Loucy (cell line): ENCODE data around the gene ADM5.
"Not testable (repeated sequence)": the region's sequence is repeated elsewhere in the genome, so short reads cannot be mapped to it uniquely, and the experiment has no call there.

ENCODE experiments used
- H2AFZ ChIP-seq: fragments of 200-600 bp; sonication (generic); 2 replicates; pipeline ENCODE4 v1.6.0; 2016; ENCODE audit warnings: antibody characterized with exemption, mild to moderate bottlenecking, low read length, moderate library complexity
- H3F3A ChIP-seq: fragments of 200-600 bp; 2 replicates; pipeline ENCODE4 v1.6.0; 2016; ENCODE audit warnings: antibody characterized with exemption, low read depth, mild to moderate bottlenecking
- H3K27me3 ChIP-seq: fragments of 200-600 bp; sonication (generic); 2 replicates; pipeline ENCODE4 v1.6.1; 2014; ENCODE audit warnings: low read length, mild to moderate bottlenecking; ENCODE audit not compliant: insufficient read depth, poor library complexity, severe bottlenecking
- H3K36me3 ChIP-seq: fragments of 200-600 bp; sonication (generic); 2 replicates; pipeline ENCODE4 v1.6.1; 2016; ENCODE audit warnings: low read length; ENCODE audit not compliant: insufficient read depth
- H3K4me1 ChIP-seq: fragments of 200-600 bp; sonication (generic); 2 replicates; pipeline ENCODE4 v1.5.1; 2014; ENCODE audit warnings: low read length, mild to moderate bottlenecking; ENCODE audit not compliant: insufficient read depth, poor library complexity, severe bottlenecking
- H3K4me2 ChIP-seq: fragments of 200-600 bp; sonication (generic); 2 replicates; pipeline ENCODE4 v1.6.0; 2014; ENCODE audit warnings: antibody characterized with exemption, low read length, low read depth, mild to moderate bottlenecking; ENCODE audit not compliant: poor library complexity, severe bottlenecking
- H3K4me3 ChIP-seq: fragments of 200-600 bp; sonication (generic); 2 replicates; pipeline ENCODE4 v1.5.1; 2014; ENCODE audit warnings: low read length, mild to moderate bottlenecking, mixed read lengths; ENCODE audit not compliant: poor library complexity, severe bottlenecking
- H3K79me2 ChIP-seq: fragments of 200-600 bp; sonication (generic); 2 replicates; pipeline ENCODE4 v1.6.1; 2014; ENCODE audit warnings: low read length; ENCODE audit not compliant: insufficient read depth
- H3K9ac ChIP-seq: fragments of 200-600 bp; sonication (generic); 2 replicates; pipeline ENCODE4 v1.6.0; 2014; ENCODE audit warnings: mild to moderate bottlenecking, low read depth, low read length, moderate library complexity; ENCODE audit not compliant: poor library complexity, severe bottlenecking
- H3K9me2 ChIP-seq: fragments of 200-600 bp; sonication (generic); replicated peaks from 2 replicates; pipeline ENCODE4 v1.6.1; 2016; ENCODE audit warnings: low read depth, low read length, mixed read lengths
- H3K9me3 ChIP-seq: fragments of 200-600 bp; sonication (generic); 2 replicates; pipeline ENCODE4 v1.6.1; 2014; ENCODE audit warnings: mild to moderate bottlenecking, antibody characterized with exemption, low read length, low read depth; ENCODE audit not compliant: insufficient read depth
- H4K20me1 ChIP-seq: fragments of 200-600 bp; sonication (generic); 2 replicates; pipeline ENCODE4 v1.6.0; 2014; ENCODE audit warnings: antibody characterized with exemption, low read length, mild to moderate bottlenecking; ENCODE audit not compliant: insufficient read depth, poor library complexity, severe bottlenecking
- EZH2phosphoT487 ChIP-seq: fragments of 200-600 bp; IDR thresholded peaks from 2 replicates; pipeline ENCODE4 v1.6.1; 2018; ENCODE audit warnings: antibody characterized with exemption, mild to moderate bottlenecking, moderate library complexity, borderline replicate concordance
- TF ChIP-seq, protein P1 (sequence below): fragments of 200-600 bp; sonication (generic); conservative IDR thresholded peaks from 2 replicates; pipeline ENCODE4 v1.5.1; 2014; ENCODE audit warnings: mild to moderate bottlenecking, antibody characterized with exemption, low read length

Gene ADM5

DNA sequence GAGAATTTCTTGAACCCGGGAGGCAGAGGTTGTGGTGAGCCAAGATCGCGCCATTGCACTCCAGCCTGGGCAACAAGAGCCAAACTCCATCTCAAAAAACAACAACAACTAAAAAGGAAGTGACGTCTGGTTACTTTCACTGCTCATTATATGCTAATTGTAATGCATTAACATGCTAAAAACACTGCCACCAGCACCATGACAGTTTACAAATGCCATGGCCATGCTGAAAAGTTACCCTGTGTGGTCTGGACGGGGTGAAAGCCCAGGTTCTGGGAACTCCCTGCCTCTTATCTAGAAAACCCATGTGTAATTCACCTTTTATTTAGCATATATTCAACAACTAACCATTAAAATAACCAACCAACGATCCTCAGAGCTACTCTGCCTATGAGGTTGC lies 29.6 kb downstream of the ADM5 start:
- H3K36me3 ChIP-seq: no peaks in the 10 kb centered on the region
- TF ChIP-seq EZH2phosphoT487: no peak
- TF ChIP-seq, protein P1, sequence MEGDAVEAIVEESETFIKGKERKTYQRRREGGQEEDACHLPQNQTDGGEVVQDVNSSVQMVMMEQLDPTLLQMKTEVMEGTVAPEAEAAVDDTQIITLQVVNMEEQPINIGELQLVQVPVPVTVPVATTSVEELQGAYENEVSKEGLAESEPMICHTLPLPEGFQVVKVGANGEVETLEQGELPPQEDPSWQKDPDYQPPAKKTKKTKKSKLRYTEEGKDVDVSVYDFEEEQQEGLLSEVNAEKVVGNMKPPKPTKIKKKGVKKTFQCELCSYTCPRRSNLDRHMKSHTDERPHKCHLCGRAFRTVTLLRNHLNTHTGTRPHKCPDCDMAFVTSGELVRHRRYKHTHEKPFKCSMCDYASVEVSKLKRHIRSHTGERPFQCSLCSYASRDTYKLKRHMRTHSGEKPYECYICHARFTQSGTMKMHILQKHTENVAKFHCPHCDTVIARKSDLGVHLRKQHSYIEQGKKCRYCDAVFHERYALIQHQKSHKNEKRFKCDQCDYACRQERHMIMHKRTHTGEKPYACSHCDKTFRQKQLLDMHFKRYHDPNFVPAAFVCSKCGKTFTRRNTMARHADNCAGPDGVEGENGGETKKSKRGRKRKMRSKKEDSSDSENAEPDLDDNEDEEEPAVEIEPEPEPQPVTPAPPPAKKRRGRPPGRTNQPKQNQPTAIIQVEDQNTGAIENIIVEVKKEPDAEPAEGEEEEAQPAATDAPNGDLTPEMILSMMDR: no peak
- no peaks in the 10 kb centered on the region for H3K27me3 ChIP-seq
- no peak overlapping the region for H3K4me3 ChIP-seq
- H3K79me2 ChIP-seq: no peaks in the 10 kb centered on the region
- H3K9ac ChIP-seq: no peak overlapping the region
- no peaks in the 10 kb centered on the region for H4K20me1 ChIP-seq
- H2AFZ ChIP-seq: no peak overlapping the region
- no peaks in the 10 kb centered on the region for H3K9me3 ChIP-seq
- H3K4me1 ChIP-seq: no peaks in the 10 kb centered on the region
- H3K4me2 ChIP-seq: no peak overlapping the region
- H3K9me2 ChIP-seq: no peaks in the 10 kb centered on the region
- no peaks in the 10 kb centered on the region for H3F3A ChIP-seq

DNA sequence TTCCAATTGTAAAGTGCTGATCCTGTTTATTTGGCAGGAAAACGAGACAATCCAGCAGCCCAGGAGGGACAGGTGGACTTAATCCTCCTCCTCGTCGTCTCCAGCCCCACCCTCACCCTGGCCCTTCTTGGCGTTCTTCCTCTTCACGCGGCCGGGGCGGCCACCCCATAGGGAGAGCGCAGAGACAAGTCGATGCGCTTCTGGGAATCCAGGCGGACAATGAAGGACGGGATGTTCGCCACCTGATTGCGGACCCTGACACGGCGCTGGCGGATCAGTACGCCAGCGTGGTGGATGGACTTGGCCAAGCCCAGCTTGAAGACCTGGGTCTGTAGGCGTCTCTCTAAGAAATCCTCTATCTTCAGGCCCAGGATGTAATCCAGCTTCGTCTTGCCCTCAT lies 30.0 kb downstream of the ADM5 start:
- H3K9ac ChIP-seq, H3K9me2 ChIP-seq, H4K20me1 ChIP-seq, H3K4me3 ChIP-seq, H3K79me2 ChIP-seq, H3K27me3 ChIP-seq, H3F3A ChIP-seq, H3K4me2 ChIP-seq, H3K4me1 ChIP-seq, H3K9me3 ChIP-seq, H2AFZ ChIP-seq, H3K36me3 ChIP-seq: not testable (repeated sequence)

DNA sequence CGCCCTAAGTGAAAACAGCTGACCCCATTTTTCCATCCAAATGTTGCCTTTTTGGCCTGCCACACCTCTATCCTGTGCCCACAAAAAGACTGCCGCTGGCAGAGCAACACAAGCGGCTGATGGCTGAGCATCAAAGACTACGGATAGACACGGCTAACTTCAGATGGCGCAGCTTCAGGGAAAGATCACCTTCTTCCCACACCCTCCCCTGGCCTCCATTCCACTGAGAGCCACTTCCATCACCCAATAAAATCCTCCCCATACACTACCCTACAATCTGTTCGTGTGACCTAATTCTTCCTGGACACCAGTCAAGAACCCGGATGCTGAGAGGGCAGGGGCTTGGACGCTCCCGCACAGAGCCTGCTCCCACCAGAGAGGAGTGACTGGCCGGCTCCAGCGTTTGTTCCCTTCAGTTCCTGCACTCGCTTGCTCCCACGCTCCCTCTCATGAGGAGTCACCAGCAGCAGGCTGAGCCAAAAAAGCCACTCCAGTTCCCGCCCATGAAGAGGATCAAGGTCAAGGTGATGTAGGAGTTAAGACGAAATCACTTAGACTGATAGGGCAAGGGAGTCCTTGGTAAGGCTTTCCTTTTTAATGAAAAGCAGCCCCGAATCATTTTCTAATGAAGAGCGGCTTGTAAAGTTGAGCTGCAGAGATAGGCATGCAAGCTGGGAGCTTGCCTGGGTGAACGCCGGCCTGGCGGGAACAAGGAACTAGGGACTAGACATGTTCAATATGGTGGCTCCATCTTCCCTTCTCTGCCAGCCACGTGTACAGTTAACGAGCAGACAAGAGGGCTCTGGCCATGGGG lies 38.0 kb downstream of the ADM5 start:
- Histone ChIP-seq H3K4me3 (no peak overlapping the region), H3K4me1 (no peaks in the 10 kb centered on the region), H3F3A (no peaks in the 10 kb centered on the region), H3K36me3 (no peaks in the 10 kb centered on the region), H3K9ac (no peak overlapping the region), H3K79me2 (no peaks in the 10 kb centered on the region), H3K27me3 (no peaks in the 10 kb centered on the region), H4K20me1 (no peaks in the 10 kb centered on the region), H3K9me2 (no peaks in the 10 kb centered on the region), H3K4me2 (no peak overlapping the region), H2AFZ (no peak overlapping the region), H3K9me3 (no peaks in the 10 kb centered on the region)
- TF ChIP-seq, protein P1: no peak
- TF ChIP-seq EZH2phosphoT487: no peak

DNA sequence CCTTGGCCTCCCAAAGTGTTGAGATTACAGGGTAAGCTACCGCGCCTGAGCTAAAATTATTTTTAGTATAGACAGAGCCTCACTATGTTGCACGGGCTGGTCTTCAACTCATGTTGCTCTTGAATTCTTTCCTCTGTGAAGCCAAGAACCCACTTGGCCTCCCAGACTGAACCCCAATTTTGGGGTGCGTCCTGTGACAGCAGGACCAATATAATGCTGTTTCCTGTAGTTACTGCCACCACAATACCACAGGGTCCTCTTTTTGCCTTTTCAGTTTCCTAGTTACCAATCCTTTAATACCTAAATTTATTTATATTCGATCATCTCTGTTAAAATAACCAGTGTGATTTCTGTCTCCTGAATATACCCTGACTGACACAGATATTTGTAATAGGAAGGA lies 40.8 kb downstream of the ADM5 start:
- H3K79me2 ChIP-seq: no peaks in the 10 kb centered on the region
- H3K4me2 ChIP-seq: no peak overlapping the region
- no peak for TF ChIP-seq EZH2phosphoT487
- TF ChIP-seq, protein P1: no peak
- H3K9ac ChIP-seq: no peak overlapping the region
- H2AFZ ChIP-seq: no peak overlapping the region
- no peaks in the 10 kb centered on the region for H4K20me1 ChIP-seq
- no peaks in the 10 kb centered on the region for H3F3A ChIP-seq
- no peaks in the 10 kb centered on the region for H3K36me3 ChIP-seq
- H3K4me3 ChIP-seq: no peak overlapping the region
- H3K4me1 ChIP-seq: no peaks in the 10 kb centered on the region
- no peaks in the 10 kb centered on the region for H3K9me2 ChIP-seq
- no peaks in the 10 kb centered on the region for H3K9me3 ChIP-seq
- no peaks in the 10 kb centered on the region for H3K27me3 ChIP-seq
